ENCODE measurements around the gene TXNL4B.

- TF ChIP-seq, protein P1, sequence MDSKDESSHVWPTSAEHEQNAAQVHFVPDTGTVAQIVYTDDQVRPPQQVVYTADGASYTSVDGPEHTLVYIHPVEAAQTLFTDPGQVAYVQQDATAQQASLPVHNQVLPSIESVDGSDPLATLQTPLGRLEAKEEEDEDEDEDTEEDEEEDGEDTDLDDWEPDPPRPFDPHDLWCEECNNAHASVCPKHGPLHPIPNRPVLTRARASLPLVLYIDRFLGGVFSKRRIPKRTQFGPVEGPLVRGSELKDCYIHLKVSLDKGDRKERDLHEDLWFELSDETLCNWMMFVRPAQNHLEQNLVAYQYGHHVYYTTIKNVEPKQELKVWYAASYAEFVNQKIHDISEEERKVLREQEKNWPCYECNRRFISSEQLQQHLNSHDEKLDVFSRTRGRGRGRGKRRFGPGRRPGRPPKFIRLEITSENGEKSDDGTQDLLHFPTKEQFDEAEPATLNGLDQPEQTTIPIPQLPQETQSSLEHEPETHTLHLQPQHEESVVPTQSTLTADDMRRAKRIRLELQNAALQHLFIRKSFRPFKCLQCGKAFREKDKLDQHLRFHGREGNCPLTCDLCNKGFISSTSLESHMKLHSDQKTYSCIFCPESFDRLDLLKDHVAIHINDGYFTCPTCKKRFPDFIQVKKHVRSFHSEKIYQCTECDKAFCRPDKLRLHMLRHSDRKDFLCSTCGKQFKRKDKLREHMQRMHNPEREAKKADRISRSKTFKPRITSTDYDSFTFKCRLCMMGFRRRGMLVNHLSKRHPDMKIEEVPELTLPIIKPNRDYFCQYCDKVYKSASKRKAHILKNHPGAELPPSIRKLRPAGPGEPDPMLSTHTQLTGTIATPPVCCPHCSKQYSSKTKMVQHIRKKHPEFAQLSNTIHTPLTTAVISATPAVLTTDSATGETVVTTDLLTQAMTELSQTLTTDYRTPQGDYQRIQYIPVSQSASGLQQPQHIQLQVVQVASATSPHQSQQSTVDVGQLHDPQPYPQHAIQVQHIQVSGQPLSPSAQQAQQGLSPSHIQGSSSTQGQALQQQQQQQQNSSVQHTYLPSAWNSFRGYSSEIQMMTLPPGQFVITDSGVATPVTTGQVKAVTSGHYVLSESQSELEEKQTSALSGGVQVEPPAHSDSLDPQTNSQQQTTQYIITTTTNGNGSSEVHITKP (tag by site-specific recombination; IDR thresholded peaks at IDR 0.05), result no peak
- TF ChIP-seq ZNF777 (tag by site-specific recombination; IDR thresholded peaks at IDR 0.05; ENCODE audit: borderline replicate concordance), result no peak
- no peak for TF ChIP-seq ZNF561 (tag by site-specific recombination; IDR thresholded peaks at IDR 0.05; ENCODE audit: borderline replicate concordance)
- TF ChIP-seq, protein P2, sequence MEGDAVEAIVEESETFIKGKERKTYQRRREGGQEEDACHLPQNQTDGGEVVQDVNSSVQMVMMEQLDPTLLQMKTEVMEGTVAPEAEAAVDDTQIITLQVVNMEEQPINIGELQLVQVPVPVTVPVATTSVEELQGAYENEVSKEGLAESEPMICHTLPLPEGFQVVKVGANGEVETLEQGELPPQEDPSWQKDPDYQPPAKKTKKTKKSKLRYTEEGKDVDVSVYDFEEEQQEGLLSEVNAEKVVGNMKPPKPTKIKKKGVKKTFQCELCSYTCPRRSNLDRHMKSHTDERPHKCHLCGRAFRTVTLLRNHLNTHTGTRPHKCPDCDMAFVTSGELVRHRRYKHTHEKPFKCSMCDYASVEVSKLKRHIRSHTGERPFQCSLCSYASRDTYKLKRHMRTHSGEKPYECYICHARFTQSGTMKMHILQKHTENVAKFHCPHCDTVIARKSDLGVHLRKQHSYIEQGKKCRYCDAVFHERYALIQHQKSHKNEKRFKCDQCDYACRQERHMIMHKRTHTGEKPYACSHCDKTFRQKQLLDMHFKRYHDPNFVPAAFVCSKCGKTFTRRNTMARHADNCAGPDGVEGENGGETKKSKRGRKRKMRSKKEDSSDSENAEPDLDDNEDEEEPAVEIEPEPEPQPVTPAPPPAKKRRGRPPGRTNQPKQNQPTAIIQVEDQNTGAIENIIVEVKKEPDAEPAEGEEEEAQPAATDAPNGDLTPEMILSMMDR (tag by site-specific recombination; IDR thresholded peaks at IDR 0.05), result no peak
- no peak for TF ChIP-seq ZNF785 (tag by site-specific recombination; IDR thresholded peaks at IDR 0.05)
- TF ChIP-seq, protein P3, sequence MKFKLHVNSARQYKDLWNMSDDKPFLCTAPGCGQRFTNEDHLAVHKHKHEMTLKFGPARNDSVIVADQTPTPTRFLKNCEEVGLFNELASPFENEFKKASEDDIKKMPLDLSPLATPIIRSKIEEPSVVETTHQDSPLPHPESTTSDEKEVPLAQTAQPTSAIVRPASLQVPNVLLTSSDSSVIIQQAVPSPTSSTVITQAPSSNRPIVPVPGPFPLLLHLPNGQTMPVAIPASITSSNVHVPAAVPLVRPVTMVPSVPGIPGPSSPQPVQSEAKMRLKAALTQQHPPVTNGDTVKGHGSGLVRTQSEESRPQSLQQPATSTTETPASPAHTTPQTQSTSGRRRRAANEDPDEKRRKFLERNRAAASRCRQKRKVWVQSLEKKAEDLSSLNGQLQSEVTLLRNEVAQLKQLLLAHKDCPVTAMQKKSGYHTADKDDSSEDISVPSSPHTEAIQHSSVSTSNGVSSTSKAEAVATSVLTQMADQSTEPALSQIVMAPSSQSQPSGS (tag by site-specific recombination; IDR thresholded peaks at IDR 0.05; ENCODE audit: low read depth), result no peak
- no peak for TF ChIP-seq KLF16 (tag by site-specific recombination; IDR thresholded peaks at IDR 0.05)
- TF ChIP-seq, protein P4, sequence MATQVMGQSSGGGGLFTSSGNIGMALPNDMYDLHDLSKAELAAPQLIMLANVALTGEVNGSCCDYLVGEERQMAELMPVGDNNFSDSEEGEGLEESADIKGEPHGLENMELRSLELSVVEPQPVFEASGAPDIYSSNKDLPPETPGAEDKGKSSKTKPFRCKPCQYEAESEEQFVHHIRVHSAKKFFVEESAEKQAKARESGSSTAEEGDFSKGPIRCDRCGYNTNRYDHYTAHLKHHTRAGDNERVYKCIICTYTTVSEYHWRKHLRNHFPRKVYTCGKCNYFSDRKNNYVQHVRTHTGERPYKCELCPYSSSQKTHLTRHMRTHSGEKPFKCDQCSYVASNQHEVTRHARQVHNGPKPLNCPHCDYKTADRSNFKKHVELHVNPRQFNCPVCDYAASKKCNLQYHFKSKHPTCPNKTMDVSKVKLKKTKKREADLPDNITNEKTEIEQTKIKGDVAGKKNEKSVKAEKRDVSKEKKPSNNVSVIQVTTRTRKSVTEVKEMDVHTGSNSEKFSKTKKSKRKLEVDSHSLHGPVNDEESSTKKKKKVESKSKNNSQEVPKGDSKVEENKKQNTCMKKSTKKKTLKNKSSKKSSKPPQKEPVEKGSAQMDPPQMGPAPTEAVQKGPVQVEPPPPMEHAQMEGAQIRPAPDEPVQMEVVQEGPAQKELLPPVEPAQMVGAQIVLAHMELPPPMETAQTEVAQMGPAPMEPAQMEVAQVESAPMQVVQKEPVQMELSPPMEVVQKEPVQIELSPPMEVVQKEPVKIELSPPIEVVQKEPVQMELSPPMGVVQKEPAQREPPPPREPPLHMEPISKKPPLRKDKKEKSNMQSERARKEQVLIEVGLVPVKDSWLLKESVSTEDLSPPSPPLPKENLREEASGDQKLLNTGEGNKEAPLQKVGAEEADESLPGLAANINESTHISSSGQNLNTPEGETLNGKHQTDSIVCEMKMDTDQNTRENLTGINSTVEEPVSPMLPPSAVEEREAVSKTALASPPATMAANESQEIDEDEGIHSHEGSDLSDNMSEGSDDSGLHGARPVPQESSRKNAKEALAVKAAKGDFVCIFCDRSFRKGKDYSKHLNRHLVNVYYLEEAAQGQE (tag by site-specific recombination; IDR thresholded peaks at IDR 0.05), result no peak
- TF ChIP-seq ZNF621 (tag by site-specific recombination; IDR thresholded peaks at IDR 0.05), result no peak
- no peak for TF ChIP-seq FEZF1 (tag by site-specific recombination; IDR thresholded peaks at IDR 0.05)
- no peak for TF ChIP-seq ZNF792 (tag by site-specific recombination; IDR thresholded peaks at IDR 0.05)
Observed at GRCh38 chr16:72049110-72049509, 44.3 kb downstream of the TXNL4B start.

All from HEK293 (cell line).